GM10248 (cell line): Measurements from ENCODE around the gene BRAT1.

ENCODE experiments used
- CTCF ChIA-PET: fragments of 300-600 bp; sonication (Branson Sonifier 250); formaldehyde crosslinking; extraction: SDS; loops from one replicate; lab custom pipeline; 2021; ENCODE audit warnings: antibody characterized with exemption; lab: Yijun Ruan, JAX
- POLR2A ChIA-PET: fragments of 350-650 bp; sonication (Branson Sonifier 250); formaldehyde crosslinking; extraction: SDS; loops from one replicate; lab custom pipeline; 2020; ENCODE audit warnings: antibody characterized with exemption; lab: Yijun Ruan, JAX
- DNase-seq: peaks from one replicate; pipeline ENCODE4 v3.0.0; 2012; ENCODE audit errors: extremely low spot score
- CTCF ChIP-seq: IDR thresholded peaks from 2 replicates; pipeline ENCODE4 v1.5.1; 2012; ENCODE audit warnings: mild to moderate bottlenecking, low read depth; ENCODE audit errors: extremely low read depth, missing control alignments, control extremely low read depth

BRAT1 gene

GRCh38 chr7:2521952-2522591 lies 33.3 kb downstream of the BRAT1 start:
- DNase-seq: no peak
- POLR2A ChIA-PET: interaction anchor here (0.6 kb wide), 1 partner anchor 476 kb away, joined by 6 read pairs; no protein-coding TSS in a partner anchor
- CTCF ChIA-PET: interaction anchor here (0.9 to 1.0 kb wide), 2 partner anchors 23 to 53 kb away, joined by 3 to 4 read pairs; no protein-coding TSS in a partner anchor
- no peak for TF ChIP-seq CTCF

GRCh38 chr7:2521341-2521745 lies 34.0 kb downstream of the BRAT1 start:
- TF ChIP-seq CTCF: no peak
- no peak for DNase-seq
- POLR2A ChIA-PET: interaction anchor here (0.6 kb wide), 1 partner anchor 477 kb away, joined by 6 read pairs; no protein-coding TSS in a partner anchor
- CTCF ChIA-PET: no interaction called here

- CTCF ChIA-PET: interaction anchor here (1.0 kb wide), 1 partner anchor 52 kb away, joined by 3 read pairs; no protein-coding TSS in a partner anchor
Measured at GRCh38 chr7:2520761-2521290, 34.5 kb downstream of the BRAT1 start.

GRCh38 chr7:2520131-2520760 lies 35.1 kb downstream of the BRAT1 start:
- TF ChIP-seq CTCF: no peak
- ChIA-PET POLR2A (no interaction called here), CTCF (interaction anchor here (1.0 kb wide), 1 partner anchor 52 kb away, joined by 3 read pairs; no protein-coding TSS in a partner anchor)
- DNase-seq: no peak

More at GRCh38 chr7:2520761-2521290, 34.5 kb downstream of the BRAT1 start:
- no peak for TF ChIP-seq CTCF
- POLR2A ChIA-PET: no interaction called here
- DNase-seq: no peak

- POLR2A ChIA-PET: no interaction called here
- CTCF ChIA-PET: no interaction called here
- DNase-seq: peak; percentile 98
- no peak for TF ChIP-seq CTCF
Measured at GRCh38 chr7:2519119-2519930, 36.0 kb downstream of the BRAT1 start, which contains the start of gene LFNG. TSS of gene LFNG (plus strand) at chr7:2519774. CDS start at chr7:2519862, 88 bp downstream.

GRCh38 chr7:2518737-2519118 lies 36.6 kb downstream of the BRAT1 start:
- ChIA-PET CTCF (no interaction called here), POLR2A (no interaction called here)
- no peak for TF ChIP-seq CTCF
- DNase-seq: no peak
